HK-2 (cell line): ENCODE results near the gene TSPAN4.

ENCODE experiments used
- DNase-seq: peaks from one replicate; pipeline ENCODE4 v3.0.0-alpha.2; 2018; ENCODE audit not compliant: unreplicated experiment

Gene TSPAN4

DNA sequence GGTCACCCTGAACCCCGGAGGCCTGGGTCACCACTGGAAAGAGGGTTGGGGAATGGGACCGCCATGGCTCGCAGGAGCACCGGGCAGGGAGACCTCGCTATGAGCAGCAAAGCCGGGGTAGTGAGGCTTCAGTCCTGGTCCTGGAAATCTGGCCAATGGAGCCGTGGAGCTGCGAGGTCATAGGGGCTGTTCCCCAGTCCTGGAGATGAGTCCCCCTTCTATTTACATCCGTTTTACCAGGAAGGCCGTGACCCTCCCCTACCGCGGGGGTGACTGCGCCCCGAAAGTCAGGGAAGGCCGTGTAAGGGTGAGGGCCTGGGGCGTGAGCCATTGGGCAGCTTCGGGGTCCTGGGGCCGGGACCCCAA is 38.1 kb upstream of the TSPAN4 start:
- DNase-seq = no peak

DNA sequence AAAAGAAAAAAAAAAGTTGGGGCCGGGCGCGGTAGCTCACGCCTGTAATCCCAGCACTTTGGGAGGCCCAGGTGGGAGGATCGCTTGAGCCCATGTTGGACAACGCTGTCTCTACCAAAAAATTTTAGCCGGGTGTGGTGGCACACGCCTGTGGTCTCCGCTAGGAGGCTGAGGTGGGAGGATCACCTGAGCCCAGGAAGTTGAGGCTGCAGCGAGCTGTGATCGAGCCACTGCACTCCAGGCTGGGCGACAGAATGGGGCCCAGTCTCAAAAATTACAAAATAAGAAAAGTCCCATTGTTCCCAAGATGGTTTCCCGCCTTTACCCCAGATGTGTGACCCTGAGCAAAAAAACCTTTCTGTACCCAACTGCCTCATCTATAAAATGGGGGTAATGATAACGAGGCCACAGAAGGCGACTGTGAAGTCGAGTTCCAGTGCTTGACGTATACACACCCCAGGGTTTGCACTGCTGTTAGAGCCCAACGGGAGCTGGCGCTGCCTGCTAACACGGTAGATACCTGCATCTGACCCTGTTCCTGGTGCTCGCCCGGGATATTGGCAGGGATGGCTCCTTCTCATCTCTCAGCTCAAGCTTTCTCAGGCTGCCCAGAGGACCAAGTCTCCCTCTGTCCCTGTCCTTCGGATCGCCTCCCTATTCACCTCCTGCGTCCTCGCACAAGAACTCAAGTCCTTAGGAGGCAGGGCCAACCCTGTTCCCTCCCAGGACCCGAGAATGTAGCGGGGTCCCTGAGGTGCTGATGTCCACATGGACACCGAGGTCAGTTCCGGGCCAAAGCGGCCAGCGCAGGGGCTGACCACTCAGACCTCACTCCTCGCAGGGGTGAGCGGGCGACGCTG is 34.0 kb upstream of the TSPAN4 start:
- DNase-seq = no peak

DNA sequence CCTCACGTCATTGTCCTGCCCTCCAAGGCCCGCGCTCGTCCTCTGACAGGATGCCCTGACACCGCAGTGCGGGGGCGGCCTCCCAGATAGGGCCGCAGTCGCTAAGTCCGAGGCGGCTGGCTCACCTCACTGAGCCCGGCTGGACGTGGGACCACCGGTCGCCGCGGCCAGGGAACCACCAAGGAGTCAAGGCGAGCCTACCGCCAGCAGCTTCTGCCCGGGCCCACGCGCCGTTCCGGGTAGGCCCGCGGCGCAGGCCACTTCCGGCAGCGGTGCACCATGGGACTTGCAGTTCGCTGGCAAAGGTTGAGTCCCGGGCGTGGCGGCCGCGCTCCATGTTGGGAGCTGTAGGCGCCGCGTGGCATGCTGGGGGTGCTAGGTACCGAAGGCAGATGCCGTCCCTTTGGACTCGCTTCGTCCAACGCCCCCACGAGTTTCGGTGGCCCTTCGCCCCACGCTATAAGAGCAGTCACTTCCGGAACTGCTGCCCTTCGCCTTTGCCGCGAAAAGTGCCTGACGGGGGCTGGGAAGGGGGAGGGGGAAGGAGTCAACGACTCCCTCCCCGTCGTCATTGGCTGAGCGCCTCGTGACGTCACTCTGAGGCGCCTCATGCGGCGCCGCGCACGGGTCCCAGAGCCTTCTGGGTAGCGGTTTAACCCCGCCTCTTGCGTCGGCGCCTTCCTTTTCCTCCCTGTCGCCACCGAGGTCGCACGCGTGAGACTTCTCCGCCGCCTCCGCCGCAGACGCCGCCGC is 33.2 kb upstream of the TSPAN4 start, which contains the start of gene RPLP2:
Gene RPLP2 (plus strand): TSS at position 681 of the 753 bp plus-strand sequence. CDS start 268 bp downstream, outside the sequence.
- DNase-seq = peak; percentile 90

DNA sequence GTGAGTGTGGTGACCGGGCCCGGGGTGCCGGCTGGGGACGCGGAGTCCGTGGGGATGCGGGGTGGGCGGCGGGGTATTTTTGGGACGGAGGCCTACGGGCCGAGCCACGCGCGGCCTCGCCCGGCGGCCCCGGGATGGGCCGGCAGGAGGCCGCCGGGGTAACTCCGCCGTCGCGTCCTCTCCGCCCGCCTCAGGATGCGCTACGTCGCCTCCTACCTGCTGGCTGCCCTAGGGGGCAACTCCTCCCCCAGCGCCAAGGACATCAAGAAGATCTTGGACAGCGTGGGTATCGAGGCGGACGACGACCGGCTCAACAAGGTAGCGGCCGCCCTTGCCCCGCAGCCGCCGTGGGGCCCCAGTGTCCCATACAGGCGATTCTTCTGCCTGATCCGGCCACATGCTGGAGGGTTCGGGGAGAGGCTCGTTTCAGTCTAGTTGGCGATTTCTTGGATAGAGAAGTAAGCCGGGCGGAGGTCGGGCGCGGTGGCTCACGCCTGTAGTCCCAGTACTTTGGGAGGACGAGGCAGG is 32.5 kb upstream of the TSPAN4 start:
- DNase-seq = no peak

DNA sequence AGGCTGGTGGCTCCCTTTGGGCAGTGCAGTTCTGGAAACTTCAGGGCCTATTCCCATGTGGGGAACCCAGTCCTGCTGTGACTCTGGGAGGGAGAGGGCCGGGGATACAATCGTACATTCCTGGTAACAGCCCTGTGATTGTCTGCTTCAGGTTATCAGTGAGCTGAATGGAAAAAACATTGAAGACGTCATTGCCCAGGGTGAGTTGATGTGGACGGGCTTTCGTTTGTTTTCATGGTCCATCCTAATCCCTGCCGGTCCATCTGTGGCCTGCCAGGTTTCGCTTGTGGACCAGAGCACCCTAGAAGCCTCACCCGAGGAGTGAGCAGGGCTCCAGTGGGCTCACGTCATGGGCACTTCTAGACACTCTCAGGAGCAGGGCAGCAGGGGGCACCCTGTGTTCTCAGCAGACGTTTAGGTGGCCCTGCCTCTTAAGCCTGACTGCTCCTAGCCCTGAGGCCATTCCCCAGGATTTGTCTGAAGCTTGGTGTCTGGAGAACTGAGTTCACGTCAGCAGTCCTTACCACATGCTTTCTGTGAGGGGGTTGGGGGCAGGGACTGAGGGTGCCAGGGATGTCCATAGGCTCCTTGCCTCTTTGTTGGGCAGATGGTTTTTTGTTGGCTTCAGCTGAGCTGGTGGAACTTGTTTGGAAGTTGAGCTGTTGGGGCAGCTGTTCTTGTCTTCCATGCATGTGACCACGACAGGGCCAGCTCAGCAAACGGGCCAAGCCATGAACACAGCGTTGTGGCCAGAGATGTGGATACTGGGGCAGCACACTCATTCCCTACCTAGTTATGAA is 31.0 kb upstream of the TSPAN4 start:
- DNase-seq = no peak

DNA sequence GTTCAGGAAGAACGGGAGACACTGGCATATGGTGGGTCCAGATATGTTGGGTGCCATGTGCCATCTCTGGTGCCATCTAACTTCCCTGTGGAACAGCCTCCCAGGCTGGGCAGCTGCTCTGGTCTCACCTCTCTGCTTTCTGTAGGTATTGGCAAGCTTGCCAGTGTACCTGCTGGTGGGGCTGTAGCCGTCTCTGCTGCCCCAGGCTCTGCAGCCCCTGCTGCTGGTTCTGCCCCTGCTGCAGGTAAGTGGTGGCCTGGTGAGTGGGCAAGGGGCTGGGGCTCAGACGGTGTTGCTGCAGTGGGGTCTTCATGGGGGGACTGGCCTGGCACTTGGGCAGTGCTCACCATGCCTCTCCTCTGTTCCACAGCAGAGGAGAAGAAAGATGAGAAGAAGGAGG is 30.3 kb upstream of the TSPAN4 start:
- DNase-seq = no peak

DNA sequence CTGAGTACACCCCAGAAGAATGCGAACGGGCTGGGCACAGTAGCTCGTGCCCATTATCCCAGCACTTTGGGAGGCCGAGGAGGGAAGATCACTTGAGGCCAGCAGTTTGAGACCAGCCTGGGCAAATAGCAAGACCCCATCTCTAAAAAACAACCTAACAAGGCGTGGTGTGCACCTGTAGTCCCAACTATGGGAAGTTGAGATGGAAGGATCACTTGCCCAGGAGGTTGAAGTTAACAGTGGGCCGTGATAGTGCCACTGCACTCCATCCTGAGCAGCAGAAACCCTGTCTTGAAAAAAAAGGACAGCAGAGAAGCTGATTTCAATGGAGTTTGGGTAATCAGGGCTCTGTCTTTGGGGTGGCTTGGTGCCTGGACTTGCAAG is 29.6 kb upstream of the TSPAN4 start:
- DNase-seq = no peak

DNA sequence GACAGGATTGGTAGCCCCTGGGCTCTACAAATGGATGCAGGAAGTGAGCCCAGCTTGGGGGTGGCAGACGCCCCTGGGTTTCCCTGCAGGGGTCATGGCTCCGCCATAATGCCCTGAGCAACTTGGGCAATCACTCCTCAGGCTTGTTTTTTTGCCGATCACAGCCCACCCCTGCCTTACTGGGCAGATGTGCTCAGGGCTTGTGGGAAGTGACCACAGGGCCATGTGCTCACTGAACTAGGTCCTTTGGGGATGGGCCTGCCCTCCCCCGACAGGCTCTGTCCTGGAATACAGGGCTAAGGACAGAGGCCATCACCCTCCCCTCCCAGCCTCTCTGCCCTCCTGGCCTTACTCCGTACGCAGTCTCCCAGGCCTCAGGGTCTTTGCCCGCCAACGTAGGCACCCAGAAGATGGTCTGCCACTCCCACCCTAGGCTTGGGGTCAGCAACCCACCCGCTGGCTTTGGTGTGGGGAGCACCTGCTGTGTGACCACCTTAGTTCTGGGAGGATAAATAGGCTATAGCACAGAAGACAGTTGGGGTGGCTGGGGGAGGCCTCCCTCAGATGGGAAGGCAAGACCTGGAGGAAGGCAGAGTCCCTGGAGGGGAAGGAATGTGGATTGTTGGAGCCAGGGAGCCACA is 29.1 kb upstream of the TSPAN4 start:
- no peak for DNase-seq

DNA sequence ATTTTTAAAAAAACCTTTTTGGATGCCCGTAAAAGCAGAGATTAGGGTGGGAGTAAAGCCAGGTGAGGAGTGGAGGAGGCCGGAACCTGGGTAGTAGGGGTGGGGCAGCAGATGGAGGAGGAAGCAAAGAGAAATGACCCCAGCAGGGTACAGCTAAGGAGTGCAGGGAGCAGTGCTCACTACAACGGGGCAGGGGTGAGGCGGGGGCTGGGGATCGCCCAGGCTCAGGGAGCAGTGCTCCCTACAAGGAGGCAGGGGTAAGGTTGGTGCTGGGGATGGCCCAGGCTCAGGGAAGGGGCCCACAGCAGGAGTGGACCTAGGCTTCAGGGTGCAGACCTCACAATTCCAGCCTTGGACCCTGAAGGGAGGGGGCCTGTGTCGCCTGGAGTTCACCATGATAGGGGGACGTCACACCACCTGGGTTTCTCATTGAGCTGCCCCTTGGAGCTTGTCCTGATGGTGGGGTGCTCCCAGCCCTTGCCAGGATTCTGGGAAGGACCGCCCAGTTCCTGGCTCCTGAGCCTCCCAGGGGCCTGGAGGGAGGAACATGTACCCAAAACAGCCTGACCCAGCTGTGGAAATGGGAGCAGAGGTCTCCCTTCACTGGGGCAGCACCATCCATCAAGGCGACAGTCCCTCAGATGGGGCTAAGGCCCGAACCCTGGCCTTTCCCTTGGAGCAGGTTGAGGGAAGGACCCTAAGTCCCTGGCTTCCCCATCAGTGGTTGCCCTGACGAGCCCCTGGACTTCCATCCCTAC is 26.8 kb upstream of the TSPAN4 start:
- DNase-seq = no peak

DNA sequence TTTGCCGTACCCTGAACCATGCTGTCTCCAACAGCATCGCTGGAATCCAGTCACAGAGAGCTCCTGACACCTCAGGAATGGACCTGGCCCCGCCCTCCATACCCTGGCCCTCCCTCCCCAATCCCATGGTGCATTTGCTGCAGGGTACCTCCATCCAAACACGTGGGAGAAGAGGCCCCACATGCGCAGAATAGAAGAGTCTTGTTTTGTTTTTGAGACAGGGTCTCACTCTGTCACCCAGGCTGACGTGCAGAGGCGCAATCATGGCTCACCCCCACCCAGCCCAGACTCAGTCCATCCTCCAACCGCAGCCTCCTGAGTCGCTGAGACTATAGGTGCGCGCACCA is 26.2 kb upstream of the TSPAN4 start:
- DNase-seq = no peak

DNA sequence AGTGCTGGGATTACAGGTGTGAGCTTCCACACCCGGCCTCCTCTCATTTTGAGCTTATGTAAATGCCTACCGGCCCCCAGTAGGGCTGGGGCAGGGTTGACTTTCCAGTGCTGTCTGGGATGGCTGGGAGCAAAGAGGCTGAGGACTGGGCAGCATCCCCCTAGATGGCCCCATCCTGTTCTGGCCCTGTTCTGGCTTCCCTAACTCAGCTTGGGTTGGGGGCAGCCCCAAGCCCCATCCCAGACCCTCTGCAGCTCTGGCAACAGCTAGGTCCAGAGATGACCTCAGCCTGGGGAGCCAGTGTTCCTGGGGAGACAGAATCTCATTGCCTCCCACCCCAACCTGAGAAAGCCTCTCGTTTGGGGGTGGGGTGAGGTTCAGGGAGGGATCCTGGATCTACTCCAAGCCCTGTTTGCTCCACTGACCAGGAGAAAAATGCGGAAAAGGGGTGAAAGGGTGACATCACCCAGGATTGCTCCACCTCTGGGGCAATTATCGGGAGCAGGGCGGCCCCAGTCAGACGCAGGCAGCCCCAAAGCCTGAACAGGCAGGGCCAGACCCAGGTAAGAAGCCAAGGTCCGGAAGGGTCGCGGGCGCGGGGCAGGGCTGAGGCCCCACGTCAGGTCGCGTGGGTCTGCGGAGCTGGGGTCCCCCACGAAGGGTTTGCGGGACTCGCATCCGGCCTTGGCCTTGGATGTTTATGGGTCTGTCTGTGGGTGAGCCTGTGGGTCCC is 24.1 kb upstream of the TSPAN4 start, which contains the start of gene PNPLA2:
Gene PNPLA2 (plus strand): TSS at position 519 of the 733 bp plus-strand sequence. CDS start 805 bp downstream, outside the sequence.
- DNase-seq = peak; percentile 68

DNA sequence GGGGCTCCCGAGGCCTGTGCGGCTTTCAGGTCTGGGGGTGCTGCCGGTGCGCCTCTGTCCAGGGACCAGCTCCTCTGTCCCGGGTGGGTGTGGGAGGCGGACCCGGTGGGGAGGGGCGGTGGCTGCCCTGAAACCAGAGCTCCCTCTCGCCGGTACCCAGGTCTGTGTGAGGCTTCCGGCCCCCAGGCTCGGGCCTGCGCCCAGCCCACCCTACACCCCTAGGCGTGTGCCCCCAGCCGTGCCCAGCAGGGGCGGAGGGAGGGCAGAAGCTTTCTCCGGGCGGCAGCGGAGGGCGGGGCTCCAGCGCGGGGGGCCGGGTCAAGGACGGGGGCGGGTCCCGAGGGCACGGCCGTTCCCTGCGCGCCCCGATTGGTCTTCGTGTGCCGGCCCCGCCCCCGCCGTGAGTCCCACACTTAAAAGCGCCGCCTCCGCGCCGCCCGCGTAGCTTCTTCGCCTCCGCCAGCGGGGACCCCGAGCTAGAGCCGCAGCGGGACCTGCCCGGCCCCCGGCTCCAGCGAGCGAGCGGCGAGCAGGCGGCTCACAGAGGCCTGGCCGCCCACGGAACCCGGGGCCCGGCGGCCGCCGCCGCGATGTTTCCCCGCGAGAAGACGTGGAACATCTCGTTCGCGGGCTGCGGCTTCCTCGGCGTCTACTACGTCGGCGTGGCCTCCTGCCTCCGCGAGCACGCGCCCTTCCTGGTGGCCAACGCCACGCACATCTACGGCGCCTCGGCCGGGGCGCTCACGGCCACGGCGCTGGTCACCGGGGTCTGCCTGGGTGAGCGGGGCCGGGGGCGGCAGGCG is 23.3 kb upstream of the TSPAN4 start:
- peak; percentile 83 for DNase-seq

DNA sequence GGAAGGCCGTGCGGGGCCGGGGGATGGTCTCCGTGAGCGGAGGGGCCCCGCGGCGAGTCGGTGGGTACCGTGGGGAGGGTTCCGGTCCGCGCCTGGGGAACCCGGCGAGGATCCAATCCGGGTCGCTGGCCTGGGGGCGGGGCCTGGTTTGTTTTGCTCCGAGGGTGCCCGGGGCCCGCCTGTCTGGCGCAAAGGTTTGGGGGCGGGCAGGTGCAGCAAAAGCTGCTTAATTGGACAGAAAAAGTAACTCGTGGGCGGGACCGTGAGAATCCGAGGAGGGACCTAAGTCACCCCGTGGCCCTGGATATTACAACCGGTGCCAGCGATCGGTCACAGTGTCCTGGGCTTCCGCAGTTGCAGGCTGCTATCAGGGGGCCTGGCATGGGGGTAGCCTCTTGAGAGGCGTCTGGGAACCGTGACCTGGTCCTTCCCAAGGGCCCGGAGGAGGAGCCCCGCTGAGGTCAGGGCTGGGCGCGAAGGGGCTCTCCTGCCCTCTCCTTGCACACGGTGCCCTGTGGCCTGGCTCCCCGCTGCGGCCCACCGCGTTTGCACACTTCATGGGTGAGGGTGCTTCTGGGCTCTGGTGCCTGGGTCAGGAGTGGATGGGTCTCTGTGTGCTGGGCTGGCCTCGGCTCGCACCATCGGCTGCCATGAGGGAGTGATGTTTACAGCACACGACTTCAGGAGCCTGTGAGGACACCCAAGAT is 22.6 kb upstream of the TSPAN4 start:
- DNase-seq = peak; percentile 76

DNA sequence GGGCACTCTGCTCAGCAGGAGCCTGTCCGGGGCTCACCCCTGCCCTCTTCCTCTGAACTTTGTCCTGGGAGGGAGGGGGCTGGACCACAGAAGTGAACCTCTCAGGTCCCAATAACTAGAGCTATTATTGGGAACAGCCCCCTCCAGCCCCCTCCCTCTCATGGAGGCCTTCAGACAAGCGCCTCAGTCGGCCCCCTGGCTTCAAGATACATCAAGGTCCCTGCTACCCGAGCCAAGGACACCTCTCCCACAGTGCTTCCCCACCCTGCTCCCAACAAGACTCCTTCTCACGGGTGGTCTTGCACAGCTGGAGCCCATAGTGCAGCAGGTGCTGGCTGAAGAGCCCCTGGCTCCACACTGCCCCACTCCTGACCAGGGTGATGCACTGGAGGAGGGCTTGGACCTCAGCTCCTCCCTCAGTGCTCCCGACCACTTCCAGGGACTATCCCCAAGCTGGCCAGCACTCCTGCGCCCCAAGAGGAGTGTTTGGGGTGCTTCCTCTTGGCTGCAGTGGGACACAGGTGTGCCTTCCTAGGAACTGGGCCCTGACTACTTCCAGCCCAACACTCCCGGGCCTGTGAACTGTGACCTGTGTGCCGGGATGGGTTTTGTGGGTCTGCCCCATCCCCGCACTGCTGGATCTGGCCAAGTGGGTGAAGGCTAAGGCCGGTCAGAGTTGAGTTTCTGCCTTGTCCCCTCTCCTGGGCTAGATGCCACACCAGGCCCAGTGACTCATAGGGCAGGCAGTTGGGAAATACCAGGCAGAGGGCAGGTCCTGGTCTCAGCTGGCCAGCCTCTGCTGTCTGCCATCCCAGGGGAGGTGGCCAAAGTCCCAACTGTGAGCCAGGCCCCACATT is 21.8 kb upstream of the TSPAN4 start:
- peak; percentile 67 for DNase-seq

DNA sequence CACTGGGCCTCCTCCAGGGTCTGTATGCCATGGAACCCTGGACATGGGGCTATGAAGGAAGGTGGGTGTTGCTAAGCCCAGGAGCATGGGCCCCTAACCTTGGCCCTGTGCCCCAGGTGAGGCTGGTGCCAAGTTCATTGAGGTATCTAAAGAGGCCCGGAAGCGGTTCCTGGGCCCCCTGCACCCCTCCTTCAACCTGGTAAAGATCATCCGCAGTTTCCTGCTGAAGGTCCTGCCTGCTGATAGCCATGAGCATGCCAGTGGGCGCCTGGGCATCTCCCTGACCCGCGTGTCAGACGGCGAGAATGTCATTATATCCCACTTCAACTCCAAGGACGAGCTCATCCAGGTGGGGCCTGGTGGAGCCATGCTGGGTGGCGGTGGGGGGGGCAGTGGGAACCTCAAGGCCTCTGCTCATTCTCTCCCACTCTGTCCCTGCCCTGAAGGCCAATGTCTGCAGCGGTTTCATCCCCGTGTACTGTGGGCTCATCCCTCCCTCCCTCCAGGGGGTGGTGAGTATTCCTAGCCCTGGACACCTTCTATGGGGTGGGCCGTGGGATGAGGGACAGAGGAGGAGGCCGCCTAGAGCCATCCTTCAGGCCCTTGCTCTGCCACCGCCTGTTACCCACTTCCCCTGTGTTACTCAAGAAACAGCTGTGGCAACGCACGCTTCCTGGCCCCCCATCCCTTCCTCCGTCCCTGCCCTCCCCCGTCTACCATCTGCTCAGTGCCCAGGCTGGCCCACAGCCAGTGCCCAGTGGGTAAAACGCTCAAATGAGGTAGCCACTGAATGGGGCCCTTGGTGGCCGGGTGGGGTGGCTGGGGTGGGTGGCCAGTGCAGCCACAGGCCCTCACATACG is 20.9 kb upstream of the TSPAN4 start:
- no peak for DNase-seq

DNA sequence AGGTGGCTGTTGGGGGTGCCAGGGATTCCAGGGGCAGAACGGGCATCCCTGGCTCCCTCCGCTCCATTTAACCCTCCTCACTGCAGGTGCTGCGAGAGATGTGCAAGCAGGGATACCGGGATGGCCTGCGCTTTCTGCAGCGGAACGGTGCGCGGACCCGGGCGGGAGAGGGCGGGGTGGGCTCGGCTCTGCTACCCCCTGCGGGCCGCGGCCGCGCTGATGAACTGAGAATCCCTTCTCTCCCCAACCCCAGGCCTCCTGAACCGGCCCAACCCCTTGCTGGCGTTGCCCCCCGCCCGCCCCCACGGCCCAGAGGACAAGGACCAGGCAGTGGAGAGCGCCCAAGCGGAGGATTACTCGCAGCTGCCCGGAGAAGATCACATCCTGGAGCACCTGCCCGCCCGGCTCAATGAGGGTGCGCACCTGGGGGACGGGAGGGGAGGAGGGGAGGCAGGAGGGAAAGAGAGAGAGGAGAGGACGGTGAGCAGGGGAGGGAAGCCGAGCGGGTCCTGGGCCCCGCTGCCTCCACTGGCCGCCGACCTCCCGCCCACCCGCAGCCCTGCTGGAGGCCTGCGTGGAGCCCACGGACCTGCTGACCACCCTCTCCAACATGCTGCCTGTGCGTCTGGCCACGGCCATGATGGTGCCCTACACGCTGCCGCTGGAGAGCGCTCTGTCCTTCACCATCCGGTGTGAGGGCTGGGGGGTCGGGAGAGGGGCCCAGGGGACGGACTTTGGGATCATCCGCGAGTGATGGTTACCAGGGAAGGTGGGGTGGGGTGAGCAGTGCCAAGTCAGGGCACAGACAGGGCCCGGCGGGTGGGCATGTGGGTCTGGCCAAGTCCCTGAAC is 19.0 kb upstream of the TSPAN4 start:
- DNase-seq = no peak
